PC-9 (cell line): ENCODE data around the gene GET3. TPM values are rescaled to one million over a fixed set of nuclear protein-coding genes. Genes with fewer than 3 reads are reported as not detected.
A peak's percentile ranks its signal among the peaks of the same experiment; 100 is the strongest.

Experiments used
- BruUV-seq: library from RNA; stranded (reverse); fragments of 400-500 nt; replicated peaks from 2 replicates; lab custom pipeline; 2021; lab: Mats Ljungman, UMichigan
- CTCF ChIA-PET: fragments of 300-600 bp; sonication (Branson Sonifier 250); formaldehyde crosslinking; loops from one replicate; lab custom pipeline; 2022; ENCODE audit warnings: antibody characterized with exemption; lab: Charles Lee
- POLR2A ChIA-PET: fragments of 300-600 bp; sonication (Branson Sonifier 250); formaldehyde crosslinking; loops from one replicate; lab custom pipeline; 2022; ENCODE audit warnings: antibody characterized with exemption; ENCODE audit not compliant: unreplicated experiment; lab: Charles Lee
- DNase-seq, 2 experiments: peaks; one replicate each; pipeline versions ENCODE4 v3.0.0 to v3.0.0-alpha.2; 2015 to 2022; ENCODE audit warnings: mixed read lengths in 1 of 2
- H2AFZ ChIP-seq: fragments of 200-600 bp; sonication (generic); 2 replicates; pipeline ENCODE4 v1.8.1; 2017; ENCODE audit warnings: antibody characterized with exemption
- H3F3A ChIP-seq: fragments of 200-600 bp; sonication (generic); 2 replicates; pipeline ENCODE4 v1.8.1; 2017; ENCODE audit warnings: antibody characterized with exemption, mild to moderate bottlenecking, low read depth; ENCODE audit not compliant: insufficient read depth
- H3K27ac ChIP-seq: fragments of 200-600 bp; sonication (generic); 2 replicates; pipeline ENCODE4 v1.6.1; 2016; ENCODE audit warnings: mixed run types
- H3K27me3 ChIP-seq: fragments of 200-600 bp; sonication (generic); 2 replicates; pipeline ENCODE4 v1.6.1; 2016; ENCODE audit warnings: low read depth, mixed run types; ENCODE audit not compliant: insufficient read depth
- H3K36me3 ChIP-seq: fragments of 200-600 bp; sonication (generic); 2 replicates; pipeline ENCODE4 v1.6.1; 2016; ENCODE audit warnings: low read depth, mixed run types
- H3K4me1 ChIP-seq: fragments of 200-600 bp; sonication (generic); replicated peaks from 2 replicates; pipeline ENCODE4 v1.6.1; 2016; ENCODE audit warnings: mixed run types; ENCODE audit not compliant: insufficient read depth
- H3K4me2 ChIP-seq: fragments of 200-600 bp; sonication (generic); 2 replicates; pipeline ENCODE4 v1.6.1; 2017; ENCODE audit warnings: mixed run types
- H3K4me3 ChIP-seq: fragments of 200-600 bp; sonication (generic); 2 replicates; pipeline ENCODE4 v1.6.1; 2016; ENCODE audit warnings: mixed run types
- H3K79me2 ChIP-seq: fragments of 200-600 bp; sonication (generic); 2 replicates; pipeline ENCODE4 v1.6.1; 2017; ENCODE audit warnings: low read depth, mixed run types
- H3K9me2 ChIP-seq: fragments of 200-600 bp; sonication (generic); 2 replicates; pipeline ENCODE4 v1.8.1; 2017; ENCODE audit warnings: mild to moderate bottlenecking; ENCODE audit not compliant: insufficient read depth
- H3K9me3 ChIP-seq: fragments of 200-600 bp; sonication (generic); 2 replicates; pipeline ENCODE4 v1.8.1; 2016; ENCODE audit warnings: low read depth; ENCODE audit not compliant: insufficient read depth
- H4K20me1 ChIP-seq: fragments of 200-600 bp; sonication (generic); 2 replicates; pipeline ENCODE4 v1.8.1; 2017; ENCODE audit not compliant: insufficient read depth
- EZH2 ChIP-seq: fragments of 200-600 bp; sonication (generic); IDR thresholded peaks from 2 replicates; pipeline ENCODE4 v1.8.0; 2017; ENCODE audit warnings: antibody characterized with exemption, low read depth
- intact Hi-C: fragments of 100-400 bp; cut with micrococcal nuclease; formaldehyde crosslinking; loops from one replicate; pipeline ENCODE4 v1.10.0; 2022; ENCODE audit not compliant: unreplicated experiment
- total RNA-seq: library from RNA; stranded (reverse); gene quantifications from 2 replicates; pipeline ENCODE4 v1.2.3, GENCODE V29; 2021
- TF ChIP-seq, protein P1 (sequence below): fragments of 200-600 bp; sonication (generic); conservative IDR thresholded peaks from 2 replicates; pipeline ENCODE4 v1.6.1; 2017; ENCODE audit warnings: mixed run types, antibody characterized with exemption, mild to moderate bottlenecking, moderate library complexity

The GET3 gene
- total RNA-seq, 1 experiment from 2014 or later, result 81.9 TPM

- no peaks in the 10 kb centered on the region for H3K9me3 ChIP-seq
- 0 out of 2 replicates have a peak, but pooled peaks cover 7% of the 10 kb centered on the region for H3K36me3 ChIP-seq
- H2AFZ ChIP-seq, result peak within 1 kb of the TSS; percentile 74
- peaks cover 59% of the 10 kb centered on the region for H3F3A ChIP-seq
- ChIA-PET POLR2A (interaction anchor here (0.6 to 1.1 kb wide), 4 partner anchors 21 to 887 kb away, joined by 3 to 5 read pairs (median 3); partner anchors contain the start of gene ZNF69), CTCF (interaction anchor here (0.6 to 1.3 kb wide), 6 partner anchors 9 to 247 kb away, joined by 3 to 20 read pairs (median 4); no protein-coding TSS in a partner anchor)
- H3K9me2 ChIP-seq, result no peaks in the 10 kb centered on the region
- H3K4me3 ChIP-seq, result peak within 1 kb of the TSS; percentile 70
- H3K4me1 ChIP-seq, result peaks cover 39% of the 10 kb centered on the region
- peaks cover 50% of the 10 kb centered on the region for H3K79me2 ChIP-seq
- TF ChIP-seq, protein P1, sequence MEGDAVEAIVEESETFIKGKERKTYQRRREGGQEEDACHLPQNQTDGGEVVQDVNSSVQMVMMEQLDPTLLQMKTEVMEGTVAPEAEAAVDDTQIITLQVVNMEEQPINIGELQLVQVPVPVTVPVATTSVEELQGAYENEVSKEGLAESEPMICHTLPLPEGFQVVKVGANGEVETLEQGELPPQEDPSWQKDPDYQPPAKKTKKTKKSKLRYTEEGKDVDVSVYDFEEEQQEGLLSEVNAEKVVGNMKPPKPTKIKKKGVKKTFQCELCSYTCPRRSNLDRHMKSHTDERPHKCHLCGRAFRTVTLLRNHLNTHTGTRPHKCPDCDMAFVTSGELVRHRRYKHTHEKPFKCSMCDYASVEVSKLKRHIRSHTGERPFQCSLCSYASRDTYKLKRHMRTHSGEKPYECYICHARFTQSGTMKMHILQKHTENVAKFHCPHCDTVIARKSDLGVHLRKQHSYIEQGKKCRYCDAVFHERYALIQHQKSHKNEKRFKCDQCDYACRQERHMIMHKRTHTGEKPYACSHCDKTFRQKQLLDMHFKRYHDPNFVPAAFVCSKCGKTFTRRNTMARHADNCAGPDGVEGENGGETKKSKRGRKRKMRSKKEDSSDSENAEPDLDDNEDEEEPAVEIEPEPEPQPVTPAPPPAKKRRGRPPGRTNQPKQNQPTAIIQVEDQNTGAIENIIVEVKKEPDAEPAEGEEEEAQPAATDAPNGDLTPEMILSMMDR, result no peak
- no peak for TF ChIP-seq EZH2
- H3K4me2 ChIP-seq, result peak within 1 kb of the TSS; percentile 95
- H4K20me1 ChIP-seq, result no peaks in the 10 kb centered on the region
- no TSS peak for BruUV-seq
- H3K27me3 ChIP-seq, result no peaks in the 10 kb centered on the region
- DNase-seq, result peak; percentile 98 to 99
- peak within 1 kb of the TSS; percentile 94 for H3K27ac ChIP-seq
- intact Hi-C loops, result loop anchor here (1.0 to 5.0 kb wide), 3 partner anchors 38 to 377 kb away; partner anchors contain the start of genes GET3, IER2 and STX10
These were observed 37.6 kb downstream of the GET3 start, which contains the start of gene HOOK2 for GRCh38 chr19:12774588-12775555. Gene HOOK2, minus strand, starts transcription at chr19:12775552. Its CDS starts 103 bp downstream, at chr19:12775449.

DNA sequence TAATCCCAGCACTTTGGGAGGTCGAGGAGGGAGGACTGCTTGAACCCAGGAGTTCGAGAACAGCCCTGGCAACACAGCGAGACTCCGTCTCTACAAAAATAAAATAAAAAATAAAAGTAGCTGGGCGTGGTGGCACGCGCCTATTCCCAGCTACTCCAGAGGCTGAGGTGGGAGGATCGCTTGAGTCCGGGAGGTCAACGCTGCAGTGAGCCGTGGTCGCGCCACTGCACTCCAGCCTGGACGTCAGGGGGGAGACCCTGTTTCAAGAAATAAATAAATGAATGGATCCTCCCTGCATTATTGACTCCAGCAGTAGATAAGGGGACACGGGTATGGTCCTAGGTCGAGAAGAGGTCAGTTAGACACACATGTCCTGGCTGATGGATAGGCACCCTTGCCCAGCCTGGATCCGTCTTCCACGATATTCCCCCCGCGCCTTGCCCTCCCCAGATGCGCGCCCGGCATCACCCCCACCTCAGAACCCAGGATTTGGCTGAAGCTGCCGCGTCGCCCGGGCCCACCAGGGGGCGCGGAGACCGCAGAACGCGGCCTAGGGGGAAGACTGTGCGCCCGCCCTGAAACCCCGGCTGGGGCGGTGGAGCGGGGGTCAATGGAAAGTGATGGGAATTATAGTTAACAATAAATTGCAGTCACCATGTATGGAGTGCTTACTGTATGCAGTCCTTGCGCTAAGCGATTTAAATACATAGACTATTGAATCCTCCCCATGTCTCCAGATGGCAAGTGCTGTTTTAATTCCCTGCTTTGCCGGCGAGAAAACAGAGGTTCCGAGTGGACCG is 40.1 kb downstream of the GET3 start:
- Histone ChIP-seq H3F3A (peaks cover 66% of the 10 kb centered on the region), H3K27me3 (no peaks in the 10 kb centered on the region), H3K4me3 (peak overlapping the region; percentile 59), H3K36me3 (no peaks in the 10 kb centered on the region), H3K9me3 (no peaks in the 10 kb centered on the region), H3K79me2 (peaks cover 53% of the 10 kb centered on the region), H3K4me1 (peaks cover 54% of the 10 kb centered on the region), H2AFZ (peak overlapping the region; percentile 69), H3K4me2 (peak overlapping the region; percentile 78), H3K27ac (peak overlapping the region; percentile 51), H3K9me2 (no peaks in the 10 kb centered on the region), H4K20me1 (no peaks in the 10 kb centered on the region)
- BruUV-seq, result no TSS peak
- DNase-seq, result peak; percentile 63 to 85
- ChIA-PET POLR2A (interaction anchor here (0.6 to 2.5 kb wide), 6 partner anchors 9 to 54 kb away, joined by 3 to 59 read pairs (median 4); partner anchors contain the start of gene JUNB), CTCF (interaction anchor here (1.5 to 2.2 kb wide), 3 partner anchors 15 to 24 kb away, joined by 3 to 11 read pairs (median 8); partner anchors contain the start of gene JUNB)
- intact Hi-C loops, result loop anchor here (1.0 to 5.0 kb wide), 2 partner anchors 19 to 375 kb away; partner anchors contain the start of genes IER2 and STX10
- no peak for TF ChIP-seq EZH2
- TF ChIP-seq, protein P1, result peak; percentile 99
